HepG2 (cell line): ENCODE measurements around the gene CHKA. TPM values are rescaled to one million over a fixed set of nuclear protein-coding genes. Genes with fewer than 3 reads are reported as not detected.

Experiments used
- DRAP1 ChIP-seq: IDR thresholded peaks from 2 replicates; pipeline ENCODE4 v1.6.1; 2016; ENCODE audit warnings: missing genetic modification reagents, missing compliant biosample characterization
- ELF3 ChIP-seq: IDR thresholded peaks from 2 replicates; pipeline ENCODE4 v1.6.1; 2016; ENCODE audit warnings: missing genetic modification reagents, missing compliant biosample characterization
- GATAD2A ChIP-seq: IDR thresholded peaks from 2 replicates; pipeline ENCODE4 v1.6.1; 2016
- HIVEP1 ChIP-seq: sonication (generic); formaldehyde crosslinking; IDR thresholded peaks from 2 replicates; pipeline ENCODE4 v1.4.0; 2020; ENCODE audit warnings: mild to moderate bottlenecking, missing genetic modification reagents
- HMGXB3 ChIP-seq: sonication (generic); formaldehyde crosslinking; IDR thresholded peaks from 2 replicates; pipeline ENCODE4 v1.4.0; 2020; ENCODE audit warnings: missing genetic modification reagents, borderline replicate concordance
- MLXIP ChIP-seq: sonication (generic); formaldehyde crosslinking; IDR thresholded peaks from 2 replicates; pipeline ENCODE4 v1.9.0; 2021; ENCODE audit warnings: missing genetic modification reagents, borderline replicate concordance
- MXD1 ChIP-seq: sonication (generic); formaldehyde crosslinking; IDR thresholded peaks from 2 replicates; pipeline ENCODE4 v1.4.0; 2020; ENCODE audit warnings: mild to moderate bottlenecking, missing genetic modification reagents
- NKX3-1 ChIP-seq: sonication (generic); formaldehyde crosslinking; IDR thresholded peaks from 2 replicates; pipeline ENCODE4 v1.5.0; 2020; ENCODE audit warnings: missing genetic modification reagents
- RBAK ChIP-seq: sonication (generic); formaldehyde crosslinking; IDR thresholded peaks from 2 replicates; pipeline ENCODE4 v1.5.1; 2020; ENCODE audit warnings: mild to moderate bottlenecking, missing genetic modification reagents
- SUZ12 ChIP-seq: fragments of 150-350 bp; IDR thresholded peaks from 2 replicates; pipeline ENCODE4 v1.6.1; 2014; ENCODE audit warnings: low read depth, low read length
- TAF1 ChIP-seq: sonication (generic); formaldehyde crosslinking; IDR thresholded peaks from 2 replicates; pipeline ENCODE4 v1.4.0; 2020; ENCODE audit warnings: missing genetic modification reagents
- ZBED4 ChIP-seq: sonication (generic); formaldehyde crosslinking; IDR thresholded peaks from 2 replicates; pipeline ENCODE4 v1.4.0; 2020; ENCODE audit warnings: missing genetic modification reagents, borderline replicate concordance
- ZFP62 ChIP-seq: sonication (generic); formaldehyde crosslinking; IDR thresholded peaks from 2 replicates; pipeline ENCODE4 v1.4.0; 2020; ENCODE audit warnings: missing genetic modification reagents
- ZFX ChIP-seq: sonication (generic); formaldehyde crosslinking; IDR thresholded peaks from 2 replicates; pipeline ENCODE4 v1.4.0; 2020; ENCODE audit warnings: mild to moderate bottlenecking, low read depth, missing genetic modification reagents, moderate library complexity
- ZKSCAN1 ChIP-seq: fragments of 150-350 bp; IDR thresholded peaks from 2 replicates; pipeline ENCODE4 v1.6.1; 2014; ENCODE audit warnings: low read length
- ZNF20 ChIP-seq: sonication (generic); formaldehyde crosslinking; IDR thresholded peaks from 2 replicates; pipeline ENCODE4 v1.4.0; 2020; ENCODE audit warnings: mild to moderate bottlenecking, moderate library complexity, missing genetic modification reagents
- ZNF891 ChIP-seq: sonication (generic); formaldehyde crosslinking; IDR thresholded peaks from 2 replicates; pipeline ENCODE4 v1.5.0; 2020; ENCODE audit warnings: mild to moderate bottlenecking, missing genetic modification reagents
- polyA plus RNA-seq, 8 experiments: library from polyadenylated mRNA; depleted of rRNA in 3 of 8; stranded (reverse) in 7 of 8; unstranded in 1 of 8; fragments of >200 nt; fragmentation: Illumina TruSeq in 4 of 8; extraction: Trizol in 4 of 8; gene quantifications; 2 replicates each; pipeline versions ENCODE4 v1.2.1 to v1.2.3, GENCODE V29; 2011 to 2016; ENCODE audit warnings: low read depth in 4 of 8, missing spikeins in 1 of 8, mixed read lengths in 1 of 8; ENCODE audit not compliant: insufficient read depth in 1 of 8
- total RNA-seq, 5 experiments: library from RNA; depleted of rRNA; stranded (reverse); fragments of >200 nt; fragmentation: Illumina TruSeq; extraction: Trizol; gene quantifications; 2 replicates each; pipeline ENCODE4 v1.2.3, GENCODE V29; 2016; ENCODE audit warnings: low read depth in 1 of 5

Gene CHKA
- total and polyA plus RNA-seq, 2 of the 13 experiments (the other 11 are each of a cell fraction or from before 2014, with no cell fraction given): 71.6 to 92.7 TPM

- TF ChIP-seq MLXIP (CRISPR knock-in tag) (no peak), TAF1 (peak; percentile 21), RBAK (CRISPR knock-in tag) (no peak), HIVEP1 (CRISPR knock-in tag) (no peak), SUZ12 (no peak), ZKSCAN1 (no peak), ZNF891 (CRISPR knock-in tag) (no peak), ZFX (CRISPR knock-in tag) (peak; percentile 51; the same call in 1 of the 2 replicates), NKX3-1 (CRISPR knock-in tag) (no peak), MXD1 (CRISPR knock-in tag) (0 out of 2 replicates have a peak, but pooled peaks have one; percentile 11), ELF3 (CRISPR knock-in tag) (peak; percentile 19; the same call in 1 of the 2 replicates), ZFP62 (CRISPR knock-in tag) (no peak), ZNF20 (CRISPR knock-in tag) (no peak), DRAP1 (no peak; the same call in 1 of the 2 replicates), GATAD2A (CRISPR knock-in tag) (no peak; the same call in 1 of the 2 replicates), HMGXB3 (CRISPR knock-in tag) (no peak), ZBED4 (0 out of 2 replicates have a peak, but pooled peaks have one; percentile 24)
These were observed 6.8 kb upstream of the CHKA start (continued) for GRCh38 chr11:68127714-68128681.
